ENCODE results near the gene IBTK. TPM values are rescaled to one million over a fixed set of nuclear protein-coding genes. Genes with fewer than 3 reads are reported as not detected.
"Not testable (repeated sequence)": the region's sequence is repeated elsewhere in the genome, so short reads cannot be mapped to it uniquely, and the experiment has no call there.

Gene IBTK
- 30.6 and 43.1 TPM in 2 replicates for total RNA-seq (ENCODE audit: low replicate concordance)
- long read RNA-seq, partial matches to known transcripts, result 189 of 196 reads
- long read RNA-seq, other reads (novel, unspliced or antisense), result 7 of 196 reads

GRCh38 chr6:82247505-82248272 lies at the start of gene IBTK:
Gene IBTK, minus strand, starts transcription at chr6:82247744. Its CDS starts 7,258 bp downstream, at chr6:82240486.
- DNase-seq (ENCODE audit: extremely low spot score, unreplicated experiment), result peak; percentile 94
- no peak for TF ChIP-seq CTCF (conservative IDR thresholded peaks at IDR 0.05)
- H3K36me3 Mint-ChIP-seq, result peaks cover 17% of the 10 kb centered on the region
- H3K4me3 Mint-ChIP-seq, result peak within 1 kb of the TSS; percentile 98
- no peaks in the 10 kb centered on the region for H3K27me3 Mint-ChIP-seq
- H3K9me3 Mint-ChIP-seq, result peaks cover 3% of the 10 kb centered on the region
- peak within 1 kb of the TSS; percentile 99 for H3K27ac Mint-ChIP-seq
- H3K4me1 Mint-ChIP-seq (ENCODE audit: unreplicated experiment), result peaks cover 28% of the 10 kb centered on the region

- Mint-ChIP-seq H3K4me3 (no peak overlapping the region), H3K36me3 (no peaks in the 10 kb centered on the region)
- no peak for DNase-seq (ENCODE audit: extremely low spot score, unreplicated experiment)
These were observed 36.3 kb upstream of the IBTK start for GRCh38 chr6:82283771-82284410.

GRCh38 chr6:82281550-82281949 lies 34.0 kb upstream of the IBTK start:
- not testable (repeated sequence) for H3K27me3 Mint-ChIP-seq; H3K9me3 Mint-ChIP-seq; H3K4me1 Mint-ChIP-seq (ENCODE audit: unreplicated experiment); H3K4me3 Mint-ChIP-seq; DNase-seq (ENCODE audit: extremely low spot score, unreplicated experiment); H3K27ac Mint-ChIP-seq; H3K36me3 Mint-ChIP-seq

More at GRCh38 chr6:82283771-82284410, 36.3 kb upstream of the IBTK start:
- Mint-ChIP-seq H3K4me1 (ENCODE audit: unreplicated experiment) (no peaks in the 10 kb centered on the region), H3K27me3 (peaks cover 3% of the 10 kb centered on the region), H3K9me3 (no peaks in the 10 kb centered on the region), H3K27ac (no peak overlapping the region)
- no peak for TF ChIP-seq CTCF (conservative IDR thresholded peaks at IDR 0.05)

GRCh38 chr6:82277686-82278085 lies 30.1 kb upstream of the IBTK start:
- no peaks in the 10 kb centered on the region for H3K4me1 Mint-ChIP-seq (ENCODE audit: unreplicated experiment)
- no peak overlapping the region for H3K4me3 Mint-ChIP-seq
- no peak overlapping the region for H3K27ac Mint-ChIP-seq
- no peaks in the 10 kb centered on the region for H3K27me3 Mint-ChIP-seq
- TF ChIP-seq CTCF (conservative IDR thresholded peaks at IDR 0.05), result no peak
- H3K36me3 Mint-ChIP-seq, result no peaks in the 10 kb centered on the region
- H3K9me3 Mint-ChIP-seq, result no peaks in the 10 kb centered on the region
- DNase-seq (ENCODE audit: extremely low spot score, unreplicated experiment), result no peak

GRCh38 chr6:82275686-82276085 lies 28.1 kb upstream of the IBTK start:
- H3K27ac Mint-ChIP-seq, result no peak overlapping the region
- TF ChIP-seq CTCF (conservative IDR thresholded peaks at IDR 0.05), result no peak
- no peak for DNase-seq (ENCODE audit: extremely low spot score, unreplicated experiment)
- no peak overlapping the region for H3K4me3 Mint-ChIP-seq
- no peaks in the 10 kb centered on the region for H3K9me3 Mint-ChIP-seq
- H3K4me1 Mint-ChIP-seq (ENCODE audit: unreplicated experiment), result peaks cover 3% of the 10 kb centered on the region
- H3K27me3 Mint-ChIP-seq, result peaks cover 3% of the 10 kb centered on the region
- H3K36me3 Mint-ChIP-seq, result no peaks in the 10 kb centered on the region

GRCh38 chr6:82273295-82273694 lies 25.8 kb upstream of the IBTK start:
- no peaks in the 10 kb centered on the region for H3K36me3 Mint-ChIP-seq
- no peaks in the 10 kb centered on the region for H3K9me3 Mint-ChIP-seq
- H3K27ac Mint-ChIP-seq, result no peak overlapping the region
- DNase-seq (ENCODE audit: extremely low spot score, unreplicated experiment), result no peak
- H3K4me1 Mint-ChIP-seq (ENCODE audit: unreplicated experiment), result peaks cover 3% of the 10 kb centered on the region
- TF ChIP-seq CTCF (conservative IDR thresholded peaks at IDR 0.05), result no peak
- peaks cover 3% of the 10 kb centered on the region for H3K27me3 Mint-ChIP-seq
- H3K4me3 Mint-ChIP-seq, result no peak overlapping the region
